Right lung (tissue), 5 donors: ENCODE measurements around the gene METRN. TPM values are rescaled to one million over a fixed set of nuclear protein-coding genes. Genes with fewer than 3 reads are reported as not detected.

ENCODE experiments used
- DNase-seq, 2 donors: peaks; one replicate each; pipeline ENCODE4 v3.0.0-alpha.2; 2013
- polyA plus RNA-seq, 5 donors: library from polyadenylated mRNA; unstranded; fragments of 120-200 nt; gene quantifications; one replicate each; pipeline versions ENCODE4 v1.2.1 to v1.2.3, GENCODE V29; 2013; ENCODE audit warnings: inconsistent platforms in 1 of 5, low replicate concordance in 1 of 5; ENCODE audit not compliant: insufficient read length in 5 of 5, insufficient read depth in 1 of 5

The METRN gene
- polyA plus RNA-seq, 5 donors: 6.7 to 44.0 (median 10.8) TPM

DNA sequence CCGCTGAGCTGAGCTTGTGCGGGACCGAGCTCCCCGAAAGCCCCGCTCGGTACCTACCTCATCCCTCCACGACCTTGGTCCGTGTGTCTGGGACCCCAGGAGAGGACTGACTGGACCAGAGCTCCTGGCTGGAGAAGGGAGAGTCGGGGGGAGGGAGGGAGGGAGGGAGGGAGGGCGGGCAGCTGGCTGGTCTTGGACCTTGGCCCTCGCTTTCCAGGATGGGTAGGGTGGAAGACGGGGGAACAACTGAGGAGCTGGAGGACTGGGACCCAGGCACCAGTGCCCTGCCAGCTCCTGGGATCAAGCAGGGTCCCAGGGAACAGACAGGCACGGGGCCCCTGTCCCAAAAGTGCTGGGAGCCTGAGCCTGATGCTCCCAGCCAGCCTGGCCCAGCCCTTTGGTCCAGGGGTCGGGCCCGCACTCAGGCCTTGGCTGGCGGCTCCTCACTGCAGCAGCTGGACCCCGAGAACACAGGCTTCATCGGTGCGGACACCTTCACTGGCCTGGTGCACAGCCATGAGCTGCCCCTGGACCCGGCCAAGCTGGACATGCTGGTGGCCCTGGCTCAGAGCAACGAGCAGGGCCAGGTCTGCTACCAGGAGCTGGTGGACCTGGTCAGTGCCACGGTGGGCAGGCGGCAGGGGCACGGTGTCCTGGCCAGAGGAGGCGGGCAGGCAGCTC is 38.9 kb upstream of the METRN start:
- DNase-seq: no peak

DNA sequence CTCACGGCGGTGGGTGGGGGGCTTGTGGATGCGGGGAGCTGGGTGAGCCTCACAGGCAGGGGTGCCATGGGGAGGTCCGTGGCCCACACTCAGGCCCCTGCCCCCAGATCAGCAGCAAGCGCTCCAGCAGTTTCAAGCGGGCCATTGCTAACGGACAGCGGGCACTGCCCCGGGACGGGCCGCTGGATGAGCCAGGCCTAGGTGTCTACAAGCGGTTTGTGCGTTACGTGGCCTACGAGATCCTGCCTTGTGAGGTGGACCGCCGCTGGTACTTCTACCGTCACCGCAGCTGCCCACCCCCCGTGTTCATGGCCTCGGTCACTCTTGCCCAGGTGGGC is 38.4 kb upstream of the METRN start:
- no peak for DNase-seq

DNA sequence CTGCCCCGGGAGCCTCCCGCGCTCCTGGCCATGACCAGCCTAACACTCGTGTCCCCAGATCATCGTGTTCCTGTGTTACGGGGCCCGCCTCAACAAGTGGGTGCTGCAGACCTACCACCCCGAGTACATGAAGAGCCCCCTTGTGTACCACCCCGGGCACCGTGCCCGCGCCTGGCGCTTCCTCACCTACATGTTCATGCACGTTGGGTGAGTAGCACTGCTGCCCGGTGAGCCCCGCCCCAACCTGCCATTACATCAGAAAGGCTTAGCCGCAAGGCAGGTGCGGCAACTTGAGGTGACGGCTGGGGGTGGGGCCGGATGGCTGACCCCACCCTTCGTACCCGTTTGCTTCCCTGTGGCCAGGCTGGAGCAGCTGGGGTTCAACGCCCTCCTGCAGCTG is 38.0 kb upstream of the METRN start:
- no peak for DNase-seq

DNA sequence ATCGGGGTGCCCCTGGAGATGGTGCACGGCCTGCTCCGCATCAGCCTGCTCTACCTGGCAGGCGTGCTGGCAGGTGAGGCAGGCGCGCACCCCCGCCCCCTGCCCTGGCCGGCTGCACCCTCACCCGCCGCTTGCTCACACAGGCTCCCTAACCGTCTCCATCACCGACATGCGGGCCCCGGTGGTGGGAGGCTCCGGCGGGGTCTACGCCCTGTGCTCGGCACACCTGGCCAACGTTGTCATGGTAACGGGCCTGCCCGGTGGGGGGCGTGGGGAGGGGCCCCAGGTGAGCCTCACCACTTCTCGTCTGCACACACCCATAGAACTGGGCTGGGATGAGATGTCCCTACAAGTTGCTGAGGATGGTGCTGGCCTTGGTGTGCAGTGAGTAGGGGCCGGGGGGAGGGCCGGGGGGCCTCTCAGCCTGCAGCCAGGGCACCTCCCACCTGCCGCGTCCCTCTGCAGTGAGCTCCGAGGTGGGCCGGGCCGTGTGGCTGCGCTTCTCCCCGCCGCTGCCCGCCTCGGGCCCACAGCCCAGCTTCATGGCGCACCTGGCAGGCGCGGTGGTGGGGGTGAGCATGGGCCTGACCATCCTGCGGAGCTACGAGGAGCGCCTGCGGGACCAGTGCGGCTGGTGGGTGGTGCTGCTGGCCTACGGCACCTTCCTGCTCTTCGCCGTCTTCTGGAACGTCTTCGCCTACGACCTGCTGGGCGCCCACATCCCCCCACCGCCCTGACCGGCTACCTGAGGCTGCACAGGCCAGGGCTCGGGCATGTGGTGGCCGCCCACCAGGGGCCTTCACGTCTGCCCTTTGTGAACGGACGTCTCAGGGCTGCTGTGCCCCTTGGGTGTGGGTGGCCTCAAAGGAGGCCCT is 37.4 kb upstream of the METRN start:
- DNase-seq: no peak

DNA sequence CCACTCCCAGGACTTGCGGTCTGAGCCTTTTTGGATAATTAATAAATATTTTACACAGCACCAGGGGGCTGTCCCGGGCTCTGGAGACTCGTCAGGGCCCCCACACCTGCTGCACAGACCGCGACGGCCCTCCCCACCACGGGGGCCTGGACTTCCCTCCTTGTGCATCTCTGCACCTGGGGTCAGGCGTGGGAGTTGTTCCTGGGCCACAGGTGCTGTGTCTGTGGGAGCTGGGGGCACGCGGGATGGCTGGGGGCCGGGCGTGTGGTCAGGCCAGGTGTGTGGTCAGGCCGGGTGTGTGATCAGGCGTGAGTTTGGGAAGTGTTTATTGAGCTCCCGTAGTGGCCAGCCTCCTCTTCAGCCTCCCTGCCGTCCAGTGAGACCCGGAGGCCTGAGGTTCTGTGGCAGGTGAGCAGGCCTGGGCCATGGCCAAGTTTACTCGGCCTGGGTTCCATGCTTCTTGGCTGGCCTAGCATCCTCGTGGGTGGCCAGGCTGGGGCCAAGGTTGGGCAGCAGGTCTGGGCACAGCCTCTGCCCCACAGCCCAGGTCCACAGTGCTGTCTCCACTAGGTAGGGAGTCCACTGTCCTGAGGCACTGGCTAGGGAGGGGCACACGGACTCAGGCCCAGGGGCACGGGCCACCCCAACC is 36.6 kb upstream of the METRN start:
- no peak for DNase-seq

DNA sequence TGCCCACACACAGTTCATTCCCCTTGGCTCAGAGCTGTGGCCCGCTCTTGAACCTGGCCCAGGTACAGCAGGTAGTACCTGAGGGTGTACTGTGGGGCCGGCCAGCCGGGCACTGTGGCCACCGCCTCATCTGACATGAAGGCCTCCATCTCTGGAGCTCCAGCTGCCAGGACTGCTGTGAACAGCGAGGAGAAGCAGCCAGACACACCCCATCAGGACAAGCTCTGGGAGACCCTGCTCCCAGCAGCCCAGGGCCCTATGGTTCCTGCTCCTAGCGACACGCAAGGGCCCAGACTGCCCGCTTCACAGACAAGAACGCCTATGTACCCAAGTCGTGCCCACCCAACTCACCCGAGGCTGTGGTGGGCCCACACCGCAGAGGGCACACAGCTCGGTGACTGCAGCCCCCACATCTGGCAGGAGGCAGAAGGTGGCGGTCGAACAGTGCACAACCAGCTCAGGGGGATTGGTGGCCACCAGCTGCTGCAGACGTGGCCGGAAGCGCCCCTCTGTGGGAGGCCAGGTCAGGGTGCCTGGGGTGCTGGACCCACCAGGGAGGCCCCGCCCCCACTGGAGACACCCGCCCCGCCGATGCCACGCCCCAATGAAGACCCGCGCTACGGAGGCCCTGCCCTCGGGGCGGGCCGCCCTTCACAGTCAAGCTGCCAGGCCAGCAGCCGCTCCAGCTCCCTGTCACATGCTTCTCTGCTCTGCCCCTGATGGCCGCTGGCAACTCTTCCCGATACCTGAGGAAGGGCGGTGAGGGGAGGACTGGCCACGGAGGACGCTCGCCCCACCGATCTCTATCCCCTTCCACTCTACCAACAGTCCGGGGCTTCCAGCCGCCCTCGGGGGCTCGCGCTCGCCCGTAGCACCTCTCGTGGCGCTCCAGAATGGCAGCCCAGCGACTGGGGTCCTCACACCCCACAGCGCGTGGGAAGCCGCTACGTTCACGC is 35.8 kb upstream of the METRN start:
- peak; percentile 81 to 83 for DNase-seq

DNA sequence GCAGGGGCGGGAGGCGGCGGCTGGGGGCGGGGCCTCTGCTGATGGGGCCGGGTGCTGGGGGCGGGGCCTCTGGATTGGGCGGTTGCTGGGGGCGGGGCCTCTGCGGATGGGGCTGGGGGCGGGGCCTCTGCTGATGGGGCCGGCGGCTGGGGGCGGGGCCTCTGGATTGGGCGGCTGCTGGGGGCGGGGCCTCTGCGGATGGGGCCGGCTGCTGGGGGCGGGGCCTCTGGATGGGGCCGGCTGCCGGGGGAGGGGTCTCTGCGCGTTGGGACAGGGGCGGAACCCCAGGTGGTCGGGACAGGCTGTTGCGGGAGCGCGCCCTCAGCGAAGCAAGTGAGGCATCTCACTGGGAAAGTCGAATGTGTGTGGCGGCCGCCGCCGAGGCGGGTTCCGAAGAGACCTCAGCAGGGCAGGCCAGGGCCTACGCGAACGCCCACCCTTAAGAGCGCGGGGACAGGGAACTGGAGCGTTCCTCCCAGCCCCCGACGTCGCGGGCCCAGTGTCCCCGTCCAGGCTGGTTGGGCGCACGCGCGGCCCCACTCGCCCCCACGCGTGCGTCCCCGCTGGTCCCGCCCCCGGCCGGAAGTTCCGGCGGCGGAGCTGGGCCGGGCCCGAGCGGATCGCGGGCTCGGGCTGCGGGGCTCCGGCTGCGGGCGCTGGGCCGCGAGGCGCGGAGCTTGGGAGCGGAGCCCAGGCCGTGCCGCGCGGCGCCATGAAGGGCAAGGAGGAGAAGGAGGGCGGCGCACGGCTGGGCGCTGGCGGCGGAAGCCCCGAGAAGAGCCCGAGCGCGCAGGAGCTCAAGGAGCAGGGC is 34.9 kb upstream of the METRN start, which contains the start of gene STUB1:
Gene STUB1, plus strand, starts transcription at position 597 of the 811 bp plus-strand sequence. Its CDS starts 116 bp downstream, at position 713.
- peak; percentile 77 to 83 for DNase-seq

DNA sequence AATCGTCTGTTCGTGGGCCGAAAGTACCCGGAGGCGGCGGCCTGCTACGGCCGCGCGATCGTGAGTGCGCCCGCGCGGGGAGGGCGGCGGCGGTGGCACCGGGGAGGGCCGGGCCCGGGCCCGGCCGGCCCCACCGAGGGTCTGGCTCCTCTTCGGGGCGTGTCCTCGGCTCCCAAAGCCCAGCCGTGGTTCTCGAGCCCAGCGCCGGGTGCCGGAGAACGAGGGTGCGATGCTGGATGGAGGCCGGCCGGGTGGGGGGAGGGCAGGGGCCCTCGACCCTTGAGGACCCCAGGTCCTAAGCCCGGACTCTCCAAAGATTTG is 34.3 kb upstream of the METRN start:
- DNase-seq: no peak

DNA sequence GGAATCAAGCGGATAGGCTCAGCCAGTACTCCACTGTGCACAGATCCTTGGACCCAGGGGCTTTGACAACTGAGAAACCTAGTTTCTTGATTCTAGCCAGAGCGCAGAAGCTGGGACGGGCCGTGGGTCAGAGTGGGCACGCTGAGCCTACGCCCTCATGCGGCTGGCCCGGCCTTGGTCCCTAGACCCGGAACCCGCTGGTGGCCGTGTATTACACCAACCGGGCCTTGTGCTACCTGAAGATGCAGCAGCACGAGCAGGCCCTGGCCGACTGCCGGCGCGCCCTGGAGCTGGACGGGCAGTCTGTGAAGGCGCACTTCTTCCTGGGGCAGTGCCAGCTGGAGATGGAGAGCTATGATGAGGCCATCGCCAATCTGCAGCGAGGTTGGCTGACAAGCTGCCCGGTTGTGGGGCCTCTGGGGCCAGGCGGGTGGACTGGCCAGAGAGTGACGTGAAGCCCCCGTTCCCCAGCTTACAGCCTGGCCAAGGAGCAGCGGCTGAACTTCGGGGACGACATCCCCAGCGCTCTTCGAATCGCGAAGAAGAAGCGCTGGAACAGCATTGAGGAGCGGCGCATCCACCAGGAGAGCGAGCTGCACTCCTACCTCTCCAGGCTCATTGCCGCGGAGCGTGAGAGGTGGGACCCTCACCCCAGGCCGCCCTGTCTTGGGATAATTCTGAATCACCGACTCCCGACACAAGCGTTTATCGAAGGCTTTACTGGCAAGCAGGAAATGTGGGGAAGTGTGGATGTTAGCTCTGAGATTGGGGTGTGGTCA is 33.8 kb upstream of the METRN start:
- no peak for DNase-seq

DNA sequence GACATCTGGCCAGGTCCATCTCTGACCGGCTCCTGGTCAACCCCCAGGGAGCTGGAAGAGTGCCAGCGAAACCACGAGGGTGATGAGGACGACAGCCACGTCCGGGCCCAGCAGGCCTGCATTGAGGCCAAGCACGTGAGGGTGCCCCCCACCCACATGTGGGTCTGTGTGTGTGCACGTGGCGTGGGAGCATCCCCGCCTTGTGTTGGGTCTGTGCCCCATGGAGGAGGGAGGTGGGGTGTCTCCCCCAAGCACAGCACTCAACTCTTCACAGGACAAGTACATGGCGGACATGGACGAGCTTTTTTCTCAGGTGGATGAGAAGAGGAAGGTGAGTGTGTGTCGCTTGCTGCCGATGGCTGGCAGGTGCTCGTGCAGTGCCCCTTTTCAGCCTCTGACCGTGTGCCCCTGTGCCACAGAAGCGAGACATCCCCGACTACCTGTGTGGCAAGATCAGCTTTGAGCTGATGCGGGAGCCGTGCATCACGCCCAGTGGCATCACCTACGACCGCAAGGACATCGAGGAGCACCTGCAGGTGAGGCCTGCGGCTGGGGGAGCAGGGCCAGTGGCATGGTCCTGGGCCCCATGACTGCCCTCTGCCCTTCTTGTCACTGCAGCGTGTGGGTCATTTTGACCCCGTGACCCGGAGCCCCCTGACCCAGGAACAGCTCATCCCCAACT is 33.0 kb upstream of the METRN start:
- no peak for DNase-seq

DNA sequence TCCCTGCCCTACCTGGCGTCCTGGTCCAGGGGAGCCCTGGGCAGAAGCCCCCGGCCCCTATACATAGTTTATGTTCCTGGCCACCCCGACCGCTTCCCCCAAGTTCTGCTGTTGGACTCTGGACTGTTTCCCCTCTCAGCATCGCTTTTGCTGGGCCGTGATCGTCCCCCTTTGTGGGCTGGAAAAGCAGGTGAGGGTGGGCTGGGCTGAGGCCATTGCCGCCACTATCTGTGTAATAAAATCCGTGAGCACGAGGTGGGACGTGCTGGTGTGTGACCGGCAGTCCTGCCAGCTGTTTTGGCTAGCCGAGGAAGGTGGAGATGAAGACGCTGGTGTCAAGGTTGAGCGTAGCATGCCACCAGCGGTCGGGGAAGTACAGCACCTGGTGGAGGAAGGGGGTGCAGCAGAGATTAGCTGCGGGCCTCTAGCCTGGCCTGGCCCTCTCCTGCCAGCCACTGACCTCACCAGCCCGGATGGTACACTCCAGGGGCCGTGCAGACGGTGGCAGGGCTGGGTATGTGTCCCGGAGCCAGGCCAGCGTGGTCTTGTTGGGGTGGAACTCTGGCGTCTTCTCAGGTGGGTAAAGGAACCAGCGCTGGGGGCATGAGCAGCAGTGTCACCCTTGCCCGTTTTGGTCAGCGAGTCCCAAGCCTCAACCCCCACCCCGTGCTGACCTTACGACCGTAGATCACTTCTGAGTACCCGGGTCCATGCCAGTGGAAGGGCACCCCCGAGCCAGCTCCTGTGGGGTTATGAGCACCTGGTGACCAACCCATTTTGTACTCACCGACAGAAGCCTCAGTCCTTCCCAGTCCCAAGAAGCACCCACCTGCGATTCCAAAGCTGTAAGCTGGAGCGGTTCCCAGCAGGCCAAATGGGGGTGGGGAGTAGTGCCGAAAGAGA is 32.2 kb upstream of the METRN start:
- DNase-seq: no peak

DNA sequence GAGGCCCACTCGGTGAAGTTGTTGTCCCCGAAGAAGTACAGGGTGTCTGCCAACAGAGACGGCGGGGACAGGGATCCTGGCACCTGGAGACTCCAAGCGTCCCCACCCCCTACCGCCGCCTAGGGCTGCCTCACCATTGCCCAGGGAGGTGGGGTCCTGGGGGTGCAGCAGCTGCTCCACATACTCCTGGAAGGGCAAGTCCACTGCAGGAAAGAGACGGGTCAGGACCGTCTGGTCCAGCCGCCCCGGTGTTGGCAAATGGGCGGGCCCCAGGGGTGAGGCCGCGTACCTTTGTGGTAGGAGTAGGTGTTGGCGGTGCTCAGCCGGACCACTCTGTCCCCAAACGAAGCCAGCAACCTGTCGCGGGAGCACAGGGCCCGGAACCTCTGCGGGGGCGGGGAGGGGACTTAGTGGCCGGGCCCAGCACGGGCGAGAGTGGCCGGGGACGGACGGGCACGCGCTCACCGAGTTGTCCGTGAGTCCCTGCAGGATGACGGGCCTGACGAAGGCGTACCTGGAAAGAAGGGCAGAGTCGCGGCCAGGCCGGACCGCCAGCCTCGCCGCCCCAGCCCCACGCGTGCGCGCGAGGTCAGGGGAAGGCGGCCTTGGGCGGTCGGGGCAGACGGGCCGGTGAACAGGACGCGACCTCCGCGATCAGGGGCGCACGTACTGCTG is 31.4 kb upstream of the METRN start:
- DNase-seq: no peak

DNA sequence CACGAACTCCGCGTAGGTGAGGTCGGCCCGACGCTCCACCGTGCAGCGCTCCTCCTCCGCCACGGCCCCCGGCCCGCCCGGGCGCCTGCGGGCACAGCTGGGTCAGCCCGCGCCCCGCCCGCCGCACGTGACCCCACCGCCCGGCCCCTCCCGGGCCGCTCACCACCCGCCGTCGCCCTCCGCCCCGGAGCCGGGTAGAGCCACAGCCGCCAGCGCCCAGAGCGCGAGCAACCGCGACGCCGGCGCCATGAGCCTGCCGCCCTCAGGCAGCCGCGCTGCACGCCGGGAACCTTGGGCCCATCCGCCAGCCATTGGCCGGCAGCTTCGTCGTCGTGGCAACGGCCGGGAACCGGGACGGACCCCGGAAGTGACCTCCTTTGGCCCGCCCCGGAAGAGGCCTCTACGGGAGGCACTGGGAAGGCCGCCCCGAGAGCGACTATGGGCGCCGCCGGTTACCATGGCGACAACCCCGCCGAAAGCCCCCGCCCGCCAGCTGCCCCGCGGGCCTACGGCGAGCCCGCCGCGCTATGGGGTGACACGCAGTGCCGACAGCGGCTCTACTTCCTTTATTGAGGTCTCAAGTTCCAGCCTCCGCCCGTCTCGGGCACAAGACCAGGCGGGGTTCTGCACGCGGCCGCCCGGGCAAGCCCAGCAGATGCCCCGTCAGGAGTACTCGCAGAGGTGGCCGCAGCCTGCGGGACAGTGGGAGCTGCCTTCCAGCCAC is 30.7 kb upstream of the METRN start, which contains the start of gene JMJD8:
Gene JMJD8, minus strand, starts transcription at position 264 of the 724 bp plus-strand sequence. Its CDS starts 15 bp downstream, at position 249.
- peak; percentile 93 for DNase-seq

DNA sequence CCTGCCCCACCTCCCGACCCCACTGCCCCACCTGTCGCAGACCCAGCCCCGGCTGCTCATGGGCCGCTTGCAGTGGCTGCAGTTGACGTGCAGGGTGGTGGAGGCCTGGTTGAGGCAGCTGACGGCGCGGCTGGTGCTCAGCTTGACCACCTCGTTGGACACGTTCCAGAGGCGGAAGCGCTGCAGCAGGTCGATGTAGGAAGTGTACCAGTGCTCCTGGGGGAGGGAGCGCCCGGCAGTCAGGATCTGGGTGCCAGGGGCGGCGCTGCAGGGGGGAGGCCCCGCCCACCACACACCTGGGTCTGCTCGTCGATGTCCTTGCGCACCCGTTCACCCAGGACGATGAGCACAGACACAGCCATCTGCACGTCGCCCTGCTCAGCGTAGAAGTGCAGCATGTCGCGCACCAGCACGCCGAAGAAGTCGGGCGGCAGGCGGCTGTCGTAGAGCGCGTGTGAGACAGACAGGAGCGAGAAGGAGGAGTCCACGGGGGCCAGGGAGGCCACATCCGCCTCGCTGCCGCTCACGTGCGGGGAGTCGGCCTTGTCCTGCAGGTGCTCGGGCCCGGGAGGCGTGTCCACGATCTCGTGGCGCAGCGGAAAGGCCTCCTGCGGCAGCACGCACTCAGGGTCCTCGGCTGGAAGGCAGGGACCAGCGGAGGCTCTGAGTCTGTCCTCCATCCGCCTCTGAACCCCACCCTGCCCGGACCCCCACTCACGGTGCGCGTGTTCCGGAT is 29.8 kb upstream of the METRN start:
- no peak for DNase-seq

DNA sequence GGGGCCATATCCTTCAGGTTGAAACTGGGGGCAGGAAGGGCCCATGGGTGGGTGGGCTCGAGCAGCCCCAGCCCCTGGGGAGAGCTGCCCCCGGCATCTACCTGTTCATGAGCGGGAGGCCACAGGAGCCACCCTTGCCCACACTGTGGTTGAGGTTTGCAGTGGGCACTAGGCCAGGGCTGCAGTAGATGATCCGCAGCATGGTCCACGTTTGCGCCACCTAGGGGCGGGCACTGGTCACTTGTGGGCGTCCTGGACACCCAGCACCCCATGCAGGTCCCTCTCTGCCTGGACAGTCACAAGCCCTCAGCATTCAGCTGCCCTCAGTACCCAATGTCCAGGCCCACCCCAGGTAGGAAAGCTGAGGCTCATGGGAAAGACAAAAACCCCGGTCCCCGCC is 29.0 kb upstream of the METRN start:
- no peak for DNase-seq
